ENCODE data around the gene BRS3.
"Not testable (repeated sequence)": the region's sequence is repeated elsewhere in the genome, so short reads cannot be mapped to it uniquely, and the experiment has no call there.

The BRS3 gene

DNA sequence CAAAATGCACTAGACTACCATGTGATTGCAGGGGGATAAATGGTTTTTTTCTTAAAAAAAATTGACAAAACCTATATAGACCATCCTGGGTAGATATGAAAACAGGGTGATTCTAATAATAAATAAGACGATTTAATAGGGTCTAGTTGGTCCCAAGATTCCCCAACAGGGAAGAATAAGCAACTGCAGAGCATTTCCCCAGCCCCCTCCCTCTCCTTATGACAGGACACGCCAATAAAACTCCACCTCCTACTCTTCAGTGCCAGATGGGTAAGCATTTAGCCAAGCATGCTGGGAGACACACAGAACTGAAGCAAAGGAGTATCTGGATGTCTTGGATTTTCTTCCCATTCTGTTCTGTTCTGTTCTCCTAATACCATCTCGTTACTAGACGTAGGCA is at the start of gene BRS3:
BRS3 (plus strand) TSS at position 301 of the 400 bp plus-strand sequence. CDS start 168 bp downstream, outside the sequence.
- DNase-seq (ENCODE audit: low read depth), result no peak

DNA sequence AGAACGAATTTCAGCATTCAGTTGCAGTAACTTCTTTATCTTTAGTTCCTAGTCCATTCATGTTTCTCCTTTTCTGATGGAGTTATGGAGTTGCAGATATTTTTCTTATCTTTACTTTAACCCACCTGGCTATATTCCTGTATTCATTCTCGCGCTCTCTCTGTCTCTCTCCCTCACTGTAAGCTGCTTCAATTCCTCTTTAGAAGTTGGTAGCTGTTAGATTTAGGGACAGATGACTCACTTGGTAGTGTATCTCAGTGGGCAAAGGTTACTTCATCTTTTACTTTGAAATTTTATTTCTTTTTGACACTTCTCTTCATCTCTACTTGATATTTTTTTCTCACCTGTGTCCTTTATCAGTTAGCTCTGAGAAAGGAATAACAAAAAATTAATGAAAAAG is 49.6 kb upstream of the BRS3 start:
- no peak for DNase-seq (ENCODE audit: low read depth)

DNA sequence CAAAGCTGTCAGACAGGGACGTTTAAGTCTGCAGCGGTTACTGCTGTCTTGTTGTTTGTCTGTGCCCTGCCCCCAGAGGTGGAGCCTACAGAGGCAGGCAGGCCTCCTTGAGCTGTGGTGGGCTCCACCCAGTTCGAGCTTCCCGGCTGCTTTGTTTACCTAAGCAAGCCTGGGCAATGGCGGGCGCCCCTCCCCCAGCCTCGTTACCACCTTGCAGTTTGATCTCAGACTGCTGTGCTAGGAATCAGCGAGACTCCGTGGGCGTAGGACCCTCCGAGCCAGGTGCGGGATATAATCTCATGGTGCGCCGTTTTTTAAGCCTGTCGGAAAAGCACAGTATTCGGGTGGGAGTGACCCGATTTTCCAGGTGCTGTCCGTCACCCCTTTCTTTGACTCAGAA is 42.1 kb upstream of the BRS3 start:
- DNase-seq (ENCODE audit: low read depth), result not testable (repeated sequence)

GRCh38 chrX:136446208-136446607 is 41.5 kb upstream of the BRS3 start:
- no peak for DNase-seq (ENCODE audit: low read depth)

DNA sequence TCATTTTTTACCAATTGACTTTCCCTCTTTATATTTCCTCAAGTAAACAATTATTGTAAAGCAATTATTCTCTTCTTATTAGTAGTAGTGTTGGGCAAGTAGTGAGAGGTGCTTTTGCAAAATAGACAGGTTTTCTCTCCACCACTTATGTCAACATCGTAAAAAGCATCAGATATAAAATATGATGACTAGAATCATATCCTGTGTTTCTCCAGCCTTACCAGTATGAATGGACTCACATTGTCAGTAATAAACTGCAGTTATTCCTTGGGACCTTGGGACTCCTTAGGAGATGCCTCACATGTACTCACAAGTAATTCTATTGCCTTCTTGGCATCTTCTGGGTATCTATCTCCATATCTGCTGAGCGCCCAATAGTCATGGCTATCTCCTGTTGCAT is 40.4 kb upstream of the BRS3 start:
- DNase-seq (ENCODE audit: low read depth), result no peak

- no peak for DNase-seq (ENCODE audit: low read depth)
Observed at GRCh38 chrX:136447968-136448367, 39.8 kb upstream of the BRS3 start.

GRCh38 chrX:136450050-136450830 is 37.5 kb upstream of the BRS3 start:
- DNase-seq (ENCODE audit: low read depth), result no peak

- no peak for DNase-seq (ENCODE audit: low read depth)
Observed at GRCh38 chrX:136452614-136453013, 35.1 kb upstream of the BRS3 start.

- DNase-seq (ENCODE audit: low read depth), result no peak
Observed at GRCh38 chrX:136453114-136453513, 34.6 kb upstream of the BRS3 start.

DNA sequence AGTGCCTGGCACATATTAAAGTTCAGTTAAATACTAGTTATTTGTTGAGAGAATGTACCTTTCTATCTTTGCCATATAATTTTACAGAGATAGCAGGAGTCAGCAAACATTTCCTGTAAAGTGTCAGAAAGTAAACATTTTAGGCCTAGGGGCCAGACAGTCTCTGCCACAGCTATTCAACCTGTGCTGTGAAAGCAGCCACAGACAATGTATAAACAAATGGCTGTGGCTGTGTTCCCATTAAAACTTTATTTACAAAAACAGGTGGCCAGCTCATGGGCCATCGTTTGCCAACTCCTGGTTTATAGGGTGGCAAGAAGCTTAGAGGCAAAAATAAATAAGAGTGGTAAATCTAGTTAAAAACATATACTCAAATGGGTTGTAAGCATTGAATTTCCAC is 34.0 kb upstream of the BRS3 start:
- no peak for DNase-seq (ENCODE audit: low read depth)

DNA sequence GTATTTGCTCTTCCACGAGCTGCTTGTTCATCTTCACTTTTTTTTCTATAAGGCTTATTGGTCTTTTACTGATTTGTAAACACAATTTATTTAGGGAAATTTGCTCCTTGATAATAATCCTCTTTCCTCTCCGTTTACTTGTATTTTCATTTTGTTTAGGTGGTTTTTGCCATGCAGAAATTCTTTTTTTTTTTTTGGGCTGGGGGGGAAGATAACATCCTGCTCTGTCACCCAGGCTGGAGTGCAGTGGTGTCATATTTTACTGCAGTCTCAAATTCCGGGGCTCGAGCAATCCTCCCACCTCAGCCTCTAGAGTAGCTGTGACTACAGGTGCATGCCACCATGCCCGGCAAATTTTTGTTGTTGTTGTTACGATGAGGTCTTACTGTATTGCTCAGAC is 31.6 kb upstream of the BRS3 start:
- no peak for DNase-seq (ENCODE audit: low read depth)

DNA sequence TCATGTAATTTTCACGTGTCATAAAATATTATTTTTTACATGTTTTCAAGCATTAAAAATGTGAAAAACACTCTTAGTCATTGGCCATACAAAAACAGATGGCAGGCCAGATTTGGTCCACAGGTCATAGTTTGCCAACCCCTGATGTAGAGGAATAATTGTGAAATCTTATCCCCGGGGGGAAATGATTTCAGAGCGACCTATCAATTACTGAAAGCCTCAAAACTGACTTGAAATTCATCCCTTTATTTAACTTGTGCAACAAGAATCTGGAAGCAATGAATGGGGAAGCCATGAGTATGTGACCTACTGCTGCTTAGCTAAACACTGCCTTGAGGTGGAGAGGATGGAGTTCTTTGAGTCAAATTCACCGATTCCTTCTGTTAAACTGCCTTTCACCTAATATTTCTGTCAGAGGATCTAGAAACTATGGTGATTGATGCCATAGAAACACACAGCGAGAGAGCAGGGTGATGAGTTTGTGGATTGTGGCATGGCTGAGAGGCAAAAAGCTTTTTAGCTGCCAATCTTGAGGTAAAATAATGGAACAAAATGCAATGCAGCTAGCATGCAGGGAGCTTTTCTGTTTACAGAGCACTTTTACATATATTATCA is 30.3 kb upstream of the BRS3 start:
- DNase-seq (ENCODE audit: low read depth), result no peak

- no peak for DNase-seq (ENCODE audit: low read depth)
Observed at GRCh38 chrX:136464589-136464988, 23.2 kb upstream of the BRS3 start.

DNA sequence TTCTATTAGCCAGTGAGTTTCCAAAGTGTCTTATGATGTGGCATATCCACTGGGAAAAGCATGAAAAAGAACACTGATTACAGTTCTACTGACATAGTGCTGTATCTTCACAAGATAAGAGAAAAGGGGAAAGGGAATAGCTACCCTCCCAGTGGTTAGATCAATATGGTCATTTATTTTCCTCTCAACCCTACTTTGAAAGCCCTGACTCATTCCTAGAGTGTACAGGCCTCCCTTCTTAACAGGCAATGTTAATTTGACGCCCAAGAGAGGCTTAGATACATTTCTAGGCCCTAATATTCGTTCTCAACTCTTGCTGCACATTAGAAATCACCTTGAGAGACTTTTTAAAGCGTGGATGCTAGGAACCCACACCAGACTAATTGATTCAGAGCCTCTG is 20.4 kb upstream of the BRS3 start:
- DNase-seq (ENCODE audit: low read depth), result no peak

DNA sequence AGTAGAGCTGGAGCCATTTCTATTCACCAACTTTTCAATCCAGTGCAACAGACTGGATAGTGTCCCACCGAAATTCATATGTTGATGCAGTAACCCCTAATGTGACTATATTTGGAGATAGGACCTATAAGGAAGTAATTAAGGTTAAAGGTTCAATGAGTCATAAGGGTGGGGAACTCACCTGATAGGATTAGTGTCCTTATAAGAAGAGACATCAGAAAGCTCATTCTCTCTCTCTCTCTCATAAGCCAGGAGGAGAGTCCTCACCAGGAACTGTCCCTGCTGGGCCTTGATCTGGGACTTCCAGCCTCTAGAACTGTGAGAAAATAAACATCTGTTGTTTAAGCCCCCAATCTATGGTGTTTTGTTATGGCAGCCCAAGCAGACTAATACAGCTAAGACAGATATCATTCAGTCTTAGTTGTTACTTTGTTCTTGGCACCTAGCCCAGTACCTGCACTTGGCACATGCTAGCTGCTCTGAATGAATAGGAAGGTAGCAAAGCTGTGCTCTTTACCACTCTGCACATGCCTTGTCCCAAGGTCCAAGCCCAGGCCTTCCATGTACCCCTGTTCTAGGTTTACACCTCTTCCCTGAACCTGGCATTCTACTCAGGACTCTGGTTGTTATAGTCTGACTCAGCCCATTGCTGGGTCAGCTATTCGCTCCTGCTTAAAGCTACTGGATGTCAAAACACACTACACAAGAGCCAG is 19.2 kb upstream of the BRS3 start:
- no peak for DNase-seq (ENCODE audit: low read depth)

DNA sequence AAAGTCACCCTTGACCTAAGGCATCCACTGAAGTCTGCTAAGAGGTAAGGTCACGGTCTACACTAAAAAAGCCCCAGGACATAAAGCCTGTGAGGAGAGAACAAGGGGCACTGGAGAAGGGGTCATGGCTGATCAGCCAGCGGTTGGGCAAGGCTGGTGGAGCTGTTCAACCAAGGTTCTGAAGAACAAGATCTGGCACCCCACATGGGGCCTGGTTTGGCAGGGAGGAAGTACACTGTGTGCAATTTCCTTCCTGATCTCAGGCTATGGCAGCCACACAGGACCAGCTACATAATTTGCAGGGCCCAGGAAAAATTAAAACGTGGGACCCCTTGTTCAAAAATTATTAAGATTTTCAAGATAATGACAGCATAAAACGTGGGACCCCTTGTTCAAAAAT is 14.1 kb upstream of the BRS3 start:
- no peak for DNase-seq (ENCODE audit: low read depth)

- no peak for DNase-seq (ENCODE audit: low read depth)
Observed at GRCh38 chrX:136475236-136475635, 12.5 kb upstream of the BRS3 start.

DNA sequence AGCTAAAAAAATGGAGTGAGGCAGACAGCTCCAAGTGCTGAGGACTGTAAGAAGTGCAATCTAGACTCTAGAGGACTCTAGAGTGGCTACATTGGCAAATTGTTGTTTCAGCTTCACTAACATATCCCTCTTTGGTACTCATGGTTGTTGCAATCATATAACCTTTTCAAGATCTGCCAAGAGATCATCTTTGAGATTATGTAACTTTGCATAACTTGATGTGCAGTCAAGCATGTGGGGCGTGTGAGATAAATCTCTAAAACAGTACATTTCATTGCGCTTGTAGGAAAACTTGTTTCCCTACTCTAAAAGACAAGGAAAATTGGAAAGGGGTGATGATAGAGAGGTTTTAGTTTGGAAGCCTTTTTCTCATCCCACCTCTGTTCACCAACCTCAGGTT is 11.2 kb upstream of the BRS3 start:
- DNase-seq (ENCODE audit: low read depth), result no peak

DNA sequence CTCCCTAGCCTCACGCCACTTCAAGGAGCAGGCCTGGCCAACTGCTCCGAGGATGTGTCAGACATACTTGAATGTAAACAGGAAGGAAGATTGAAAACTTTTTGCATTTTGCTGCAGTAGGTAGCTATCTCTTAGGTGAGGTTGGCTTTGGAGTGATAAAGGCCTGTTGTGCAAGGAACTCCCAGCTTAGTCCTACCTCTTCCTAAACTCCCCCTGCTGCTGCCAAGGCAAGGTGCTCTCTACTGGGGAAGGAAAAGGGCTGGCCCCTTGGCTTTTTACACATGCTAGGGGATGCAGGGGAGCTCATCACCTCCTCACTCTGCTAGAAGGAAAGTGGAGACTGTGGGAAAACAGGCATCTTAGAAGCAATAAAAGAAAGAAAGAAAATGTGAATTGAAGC is 10.7 kb upstream of the BRS3 start:
- DNase-seq (ENCODE audit: low read depth), result no peak

GRCh38 chrX:136480383-136480782 is 7.4 kb upstream of the BRS3 start:
- DNase-seq (ENCODE audit: low read depth), result no peak

DNA sequence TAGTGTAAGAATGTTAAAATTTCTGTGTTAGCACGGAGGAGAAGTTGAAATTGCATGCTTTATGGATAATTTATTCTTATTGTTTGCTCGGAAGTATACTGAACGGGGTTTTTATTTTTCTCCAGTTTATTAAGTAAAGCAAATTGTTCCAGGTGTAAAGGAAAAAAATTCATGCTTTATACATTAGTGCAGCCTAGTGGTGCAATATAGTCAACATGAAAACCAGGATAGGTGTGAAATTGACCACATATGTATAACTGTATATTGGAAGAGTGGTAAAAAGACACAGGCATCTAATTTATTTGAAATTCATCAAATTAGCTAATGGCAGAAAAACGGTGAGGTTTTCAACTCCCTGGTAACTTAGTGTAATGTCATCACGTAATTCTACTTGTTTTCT is 959 bp downstream of the BRS3 start:
- no peak for DNase-seq (ENCODE audit: low read depth)

GRCh38 chrX:136491832-136492231 is 4.1 kb downstream of the BRS3 start:
- no peak for DNase-seq (ENCODE audit: low read depth)

- DNase-seq (ENCODE audit: low read depth), result no peak
Observed at GRCh38 chrX:136493011-136493410, 5.3 kb downstream of the BRS3 start.

Data from stimulated activated CD8-positive, alpha-beta memory T cell treated with anti-CD3 and anti-CD28 coated beads, Interleukin-15, amount 100 ng/mL, for 24 hours (primary cell).